Measurements from ENCODE around the gene ADARB2.

Gene ADARB2

DNA sequence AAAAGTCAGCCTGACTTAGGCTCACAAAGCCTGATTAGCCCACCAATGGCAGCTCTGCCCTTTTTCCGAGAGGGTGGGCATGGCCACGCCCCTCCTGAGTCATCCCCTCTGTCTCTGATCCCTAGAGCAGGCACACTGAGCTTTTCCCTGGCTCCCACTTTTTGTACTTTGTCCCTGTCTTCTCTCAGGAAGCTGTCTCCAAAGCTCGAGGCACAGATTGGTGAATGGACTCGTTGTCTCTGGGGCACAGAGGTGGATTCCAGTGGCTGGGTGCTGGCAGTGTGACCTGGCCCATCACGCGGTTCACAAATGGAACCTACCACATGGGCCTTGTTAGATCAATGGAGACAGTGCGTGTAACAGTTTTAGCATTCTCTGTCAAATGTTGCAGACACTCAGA lies 367.7 kb downstream of the ADARB2 start:
- TF ChIP-seq TAF1 (IDR thresholded peaks at IDR 0.05; ENCODE audit: low read depth) = no peak
- no peak for TF ChIP-seq CREB1 (IDR thresholded peaks at IDR 0.05; ENCODE audit: low read depth)
- TF ChIP-seq TCF12 (IDR thresholded peaks at IDR 0.05; ENCODE audit: low read depth) = no peak
- TF ChIP-seq RAD21 (IDR thresholded peaks at IDR 0.05; ENCODE audit: low read depth) = no peak
- TF ChIP-seq ZBTB7A (IDR thresholded peaks at IDR 0.05; ENCODE audit: low read depth) = no peak
- TF ChIP-seq CEBPB (IDR thresholded peaks at IDR 0.05) = no peak
- TF ChIP-seq, protein P1, sequence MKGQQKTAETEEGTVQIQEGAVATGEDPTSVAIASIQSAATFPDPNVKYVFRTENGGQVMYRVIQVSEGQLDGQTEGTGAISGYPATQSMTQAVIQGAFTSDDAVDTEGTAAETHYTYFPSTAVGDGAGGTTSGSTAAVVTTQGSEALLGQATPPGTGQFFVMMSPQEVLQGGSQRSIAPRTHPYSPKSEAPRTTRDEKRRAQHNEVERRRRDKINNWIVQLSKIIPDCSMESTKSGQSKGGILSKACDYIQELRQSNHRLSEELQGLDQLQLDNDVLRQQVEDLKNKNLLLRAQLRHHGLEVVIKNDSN (IDR thresholded peaks at IDR 0.05) = no peak
- TF ChIP-seq, protein P2, sequence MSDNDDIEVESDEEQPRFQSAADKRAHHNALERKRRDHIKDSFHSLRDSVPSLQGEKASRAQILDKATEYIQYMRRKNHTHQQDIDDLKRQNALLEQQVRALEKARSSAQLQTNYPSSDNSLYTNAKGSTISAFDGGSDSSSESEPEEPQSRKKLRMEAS (IDR thresholded peaks at IDR 0.05) = no peak
- no peak for TF ChIP-seq EP300 (IDR thresholded peaks at IDR 0.05; ENCODE audit: borderline replicate concordance)
- TF ChIP-seq TEAD4 (IDR thresholded peaks at IDR 0.05) = no peak
- TF ChIP-seq, protein P3, sequence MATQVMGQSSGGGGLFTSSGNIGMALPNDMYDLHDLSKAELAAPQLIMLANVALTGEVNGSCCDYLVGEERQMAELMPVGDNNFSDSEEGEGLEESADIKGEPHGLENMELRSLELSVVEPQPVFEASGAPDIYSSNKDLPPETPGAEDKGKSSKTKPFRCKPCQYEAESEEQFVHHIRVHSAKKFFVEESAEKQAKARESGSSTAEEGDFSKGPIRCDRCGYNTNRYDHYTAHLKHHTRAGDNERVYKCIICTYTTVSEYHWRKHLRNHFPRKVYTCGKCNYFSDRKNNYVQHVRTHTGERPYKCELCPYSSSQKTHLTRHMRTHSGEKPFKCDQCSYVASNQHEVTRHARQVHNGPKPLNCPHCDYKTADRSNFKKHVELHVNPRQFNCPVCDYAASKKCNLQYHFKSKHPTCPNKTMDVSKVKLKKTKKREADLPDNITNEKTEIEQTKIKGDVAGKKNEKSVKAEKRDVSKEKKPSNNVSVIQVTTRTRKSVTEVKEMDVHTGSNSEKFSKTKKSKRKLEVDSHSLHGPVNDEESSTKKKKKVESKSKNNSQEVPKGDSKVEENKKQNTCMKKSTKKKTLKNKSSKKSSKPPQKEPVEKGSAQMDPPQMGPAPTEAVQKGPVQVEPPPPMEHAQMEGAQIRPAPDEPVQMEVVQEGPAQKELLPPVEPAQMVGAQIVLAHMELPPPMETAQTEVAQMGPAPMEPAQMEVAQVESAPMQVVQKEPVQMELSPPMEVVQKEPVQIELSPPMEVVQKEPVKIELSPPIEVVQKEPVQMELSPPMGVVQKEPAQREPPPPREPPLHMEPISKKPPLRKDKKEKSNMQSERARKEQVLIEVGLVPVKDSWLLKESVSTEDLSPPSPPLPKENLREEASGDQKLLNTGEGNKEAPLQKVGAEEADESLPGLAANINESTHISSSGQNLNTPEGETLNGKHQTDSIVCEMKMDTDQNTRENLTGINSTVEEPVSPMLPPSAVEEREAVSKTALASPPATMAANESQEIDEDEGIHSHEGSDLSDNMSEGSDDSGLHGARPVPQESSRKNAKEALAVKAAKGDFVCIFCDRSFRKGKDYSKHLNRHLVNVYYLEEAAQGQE (IDR thresholded peaks at IDR 0.05; ENCODE audit: low read depth) = no peak
- TF ChIP-seq FOXM1 (IDR thresholded peaks at IDR 0.05; ENCODE audit: borderline replicate concordance, low read depth) = no peak
- no peak for TF ChIP-seq EGR1 (IDR thresholded peaks at IDR 0.05)
- no peak for TF ChIP-seq NFIC (IDR thresholded peaks at IDR 0.05)
- no peak for TF ChIP-seq YY1 (IDR thresholded peaks at IDR 0.05; ENCODE audit: low read depth)

DNA sequence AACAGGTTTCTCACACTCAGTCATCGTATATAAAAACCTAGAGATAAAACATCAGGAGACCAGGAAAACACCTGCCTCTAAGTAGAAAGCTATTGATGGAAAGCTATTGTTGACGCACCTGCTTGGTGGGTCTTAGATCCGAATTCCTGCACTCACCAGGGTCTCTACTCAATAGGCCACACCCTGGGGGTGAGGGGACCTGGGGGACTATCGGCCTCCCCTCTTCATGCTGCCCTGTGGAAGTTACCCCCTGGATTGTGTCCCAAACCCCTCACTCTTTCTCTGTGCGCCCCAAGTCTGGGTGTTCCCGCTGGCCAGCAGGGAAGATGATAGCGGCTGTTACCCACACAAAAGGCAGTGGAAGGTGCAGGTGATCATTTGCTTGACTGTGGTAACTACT lies 368.1 kb downstream of the ADARB2 start:
- TF ChIP-seq CEBPB (IDR thresholded peaks at IDR 0.05) (no peak), TAF1 (IDR thresholded peaks at IDR 0.05; ENCODE audit: low read depth) (no peak), RAD21 (IDR thresholded peaks at IDR 0.05; ENCODE audit: low read depth) (no peak), FOXM1 (IDR thresholded peaks at IDR 0.05; ENCODE audit: borderline replicate concordance, low read depth) (no peak), TEAD4 (IDR thresholded peaks at IDR 0.05) (no peak), CREB1 (IDR thresholded peaks at IDR 0.05; ENCODE audit: low read depth) (no peak), ZBTB7A (IDR thresholded peaks at IDR 0.05; ENCODE audit: low read depth) (no peak), TCF12 (IDR thresholded peaks at IDR 0.05; ENCODE audit: low read depth) (no peak), EGR1 (IDR thresholded peaks at IDR 0.05) (no peak), YY1 (IDR thresholded peaks at IDR 0.05; ENCODE audit: low read depth) (no peak), EP300 (IDR thresholded peaks at IDR 0.05; ENCODE audit: borderline replicate concordance) (no peak), NFIC (IDR thresholded peaks at IDR 0.05) (no peak)
- TF ChIP-seq, protein P2 (IDR thresholded peaks at IDR 0.05) = no peak
- TF ChIP-seq, protein P1 (IDR thresholded peaks at IDR 0.05) = no peak
- TF ChIP-seq, protein P3 (IDR thresholded peaks at IDR 0.05; ENCODE audit: low read depth) = no peak

DNA sequence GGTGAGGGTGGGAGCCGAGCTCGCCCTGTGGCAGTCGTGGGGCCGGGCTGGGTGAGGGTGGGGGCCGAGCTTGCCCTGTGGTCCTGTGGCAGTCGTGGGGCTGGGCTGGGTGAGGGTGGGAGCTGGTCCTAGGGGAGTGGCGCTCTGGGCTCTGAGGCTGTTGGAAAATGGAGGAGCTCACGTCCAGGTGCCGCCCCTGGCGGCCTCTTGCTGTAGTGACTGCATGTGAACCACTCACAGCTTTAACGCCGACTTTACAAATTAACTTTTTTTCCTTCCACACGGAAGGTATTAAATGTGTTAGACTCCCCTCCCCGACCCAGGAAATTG lies 368.5 kb downstream of the ADARB2 start:
- peak; percentile 47 for TF ChIP-seq RAD21 (IDR thresholded peaks at IDR 0.05; ENCODE audit: low read depth)
- no peak for TF ChIP-seq CEBPB (IDR thresholded peaks at IDR 0.05)

DNA sequence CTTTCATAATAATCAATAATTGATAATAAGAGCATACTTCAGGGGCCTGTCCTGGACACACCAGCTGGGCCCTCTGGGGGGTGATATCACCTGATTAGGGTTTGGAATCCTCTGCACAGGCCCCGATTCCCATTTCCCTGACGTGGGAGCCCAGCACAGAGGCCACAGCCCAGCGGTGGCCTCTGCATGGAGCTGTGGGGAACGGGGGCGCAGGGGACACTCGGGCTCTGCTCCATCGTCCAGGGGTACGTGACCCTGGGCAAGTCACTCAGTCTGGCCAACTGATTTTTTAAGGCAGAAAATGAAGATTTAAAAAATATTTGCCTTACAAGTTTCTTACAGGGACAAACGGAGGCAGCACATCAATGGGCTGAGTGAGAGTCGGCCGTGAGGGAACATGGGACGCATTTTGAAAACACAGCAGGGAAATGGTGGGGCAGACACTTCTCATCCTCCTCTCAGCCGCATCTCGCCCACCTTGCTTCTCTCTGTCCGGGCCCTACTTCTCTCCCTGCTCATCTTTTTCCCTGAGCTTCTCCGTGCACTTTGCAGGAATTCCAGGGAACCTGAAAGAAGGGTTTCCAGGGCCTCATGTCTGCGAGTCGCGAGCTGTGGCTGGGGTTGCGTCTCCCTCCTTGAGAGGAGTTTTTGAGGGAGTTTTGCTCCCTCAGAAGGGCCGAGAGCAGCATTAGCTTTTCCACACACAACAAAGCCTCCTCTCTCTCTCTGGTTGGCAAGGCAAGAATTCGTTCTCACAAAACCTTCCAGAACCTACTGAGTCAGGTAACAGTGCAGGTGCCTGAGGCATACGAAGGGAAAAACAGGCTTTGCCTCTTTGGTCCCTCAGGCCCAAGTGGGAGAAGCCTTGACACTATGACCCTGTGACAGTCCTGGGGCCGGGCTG lies 369.1 kb downstream of the ADARB2 start:
- TF ChIP-seq CEBPB (IDR thresholded peaks at IDR 0.05) = no peak
- no peak for TF ChIP-seq EGR1 (IDR thresholded peaks at IDR 0.05)
- TF ChIP-seq, protein P1 (IDR thresholded peaks at IDR 0.05) = no peak
- TF ChIP-seq, protein P3 (IDR thresholded peaks at IDR 0.05; ENCODE audit: low read depth) = no peak
- TF ChIP-seq RAD21 (IDR thresholded peaks at IDR 0.05; ENCODE audit: low read depth) = no peak
- no peak for TF ChIP-seq TEAD4 (IDR thresholded peaks at IDR 0.05)
- TF ChIP-seq TAF1 (IDR thresholded peaks at IDR 0.05; ENCODE audit: low read depth) = no peak
- no peak for TF ChIP-seq NFIC (IDR thresholded peaks at IDR 0.05)
- TF ChIP-seq CREB1 (IDR thresholded peaks at IDR 0.05; ENCODE audit: low read depth) = no peak
- TF ChIP-seq FOXM1 (IDR thresholded peaks at IDR 0.05; ENCODE audit: borderline replicate concordance, low read depth) = no peak
- TF ChIP-seq, protein P2 (IDR thresholded peaks at IDR 0.05) = no peak
- TF ChIP-seq TCF12 (IDR thresholded peaks at IDR 0.05; ENCODE audit: low read depth) = no peak
- TF ChIP-seq ZBTB7A (IDR thresholded peaks at IDR 0.05; ENCODE audit: low read depth) = no peak
- TF ChIP-seq EP300 (IDR thresholded peaks at IDR 0.05; ENCODE audit: borderline replicate concordance) = no peak
- no peak for TF ChIP-seq YY1 (IDR thresholded peaks at IDR 0.05; ENCODE audit: low read depth)

Data from Ishikawa (cell line).